Fibroblast of pulmonary artery (primary cell): ENCODE data around the gene EDDM13.
"Not testable (repeated sequence)": the region's sequence is repeated elsewhere in the genome, so short reads cannot be mapped to it uniquely, and the experiment has no call there.

Experiments
- DNase-seq: peaks from one replicate; pipeline ENCODE4 v3.0.0-alpha.2; 2010; ENCODE audit warnings: low read depth
- H3K4me3 ChIP-seq: replicated peaks from 2 replicates; pipeline ENCODE4 v1.5.1; 2011; ENCODE audit warnings: low read depth, mild to moderate bottlenecking, control low read depth, low read length, moderate library complexity
- CTCF ChIP-seq: IDR thresholded peaks from 2 replicates; pipeline ENCODE4 v1.5.1; 2011; ENCODE audit warnings: mild to moderate bottlenecking, control low read depth, low read length, inconsistent platforms; ENCODE audit errors: missing control alignments

Gene EDDM13

GRCh38 chr19:56253737-56254136 is 18.8 kb upstream of the EDDM13 start:
- TF ChIP-seq CTCF = peak; percentile 49
- DNase-seq = peak; percentile 82
- no peak overlapping the region for H3K4me3 ChIP-seq

- TF ChIP-seq CTCF = no peak
- no peak overlapping the region for H3K4me3 ChIP-seq
- no peak for DNase-seq
Observed at GRCh38 chr19:56258272-56258671, 14.3 kb upstream of the EDDM13 start.

GRCh38 chr19:56261145-56261544 is 11.4 kb upstream of the EDDM13 start:
- TF ChIP-seq CTCF = no peak
- DNase-seq = no peak
- H3K4me3 ChIP-seq = no peak overlapping the region

GRCh38 chr19:56261932-56262331 is 10.6 kb upstream of the EDDM13 start:
- not testable (repeated sequence) for DNase-seq, H3K4me3 ChIP-seq

- no peak for DNase-seq
- no peak overlapping the region for H3K4me3 ChIP-seq
- TF ChIP-seq CTCF = no peak
Observed at GRCh38 chr19:56263319-56263718, 9.2 kb upstream of the EDDM13 start.

GRCh38 chr19:56266051-56266450 is 6.5 kb upstream of the EDDM13 start:
- DNase-seq = no peak
- no peak overlapping the region for H3K4me3 ChIP-seq
- no peak for TF ChIP-seq CTCF

- DNase-seq = no peak
- no peak for TF ChIP-seq CTCF
- H3K4me3 ChIP-seq = no peak overlapping the region
Observed at GRCh38 chr19:56269348-56269747, 3.2 kb upstream of the EDDM13 start.

- H3K4me3 ChIP-seq = no peak overlapping the region
- no peak for DNase-seq
- no peak for TF ChIP-seq CTCF
Observed at GRCh38 chr19:56270676-56271075, 1.9 kb upstream of the EDDM13 start.
